ENCODE data around the gene CHST3. TPM values are rescaled to one million over a fixed set of nuclear protein-coding genes. Genes with fewer than 3 reads are reported as not detected.
"Not testable (repeated sequence)": the region's sequence is repeated elsewhere in the genome, so short reads cannot be mapped to it uniquely, and the experiment has no call there.

The CHST3 gene
- 10 to 100 TPM; 15.7 to 33.0 (median 20.6) TPM for total RNA-seq

GRCh38 chr10:71964098-71964742, at the start of gene CHST3:
CHST3 (plus strand) TSS chr10:71964395; CDS start chr10:72005843, 41,448 bp downstream.
- 0 to 10% methylated on average over 2 to 22 of the region's 77 CpGs for WGBS, 2 donors
- TF ChIP-seq CTCF (IDR thresholded peaks at IDR 0.05): no peak
- no peak for TF ChIP-seq POLR2A (IDR thresholded peaks at IDR 0.05)
- intact Hi-C loops (cut with DNase I; ENCODE audit: low total_unique reads): no loop called here
- peak within 1 kb of the TSS; percentile 78 for H3K4me3 ChIP-seq (ENCODE audit: low read depth, poor library complexity, severe bottlenecking)
- DNase-seq (ENCODE audit: low spot score in 2 of 2): peak in 1 of 2 donors; percentile 91

- no peak for DNase-seq (ENCODE audit: low spot score in 2 of 2)
- TF ChIP-seq POLR2A (IDR thresholded peaks at IDR 0.05) (no peak), CTCF (IDR thresholded peaks at IDR 0.05) (no peak)
- intact Hi-C loops (cut with DNase I; ENCODE audit: low total_unique reads): no loop called here
- no peak overlapping the region for H3K4me3 ChIP-seq (ENCODE audit: low read depth, poor library complexity, severe bottlenecking)
Measured at GRCh38 chr10:71916827-71917226, 47.4 kb upstream of the CHST3 start.

GRCh38 chr10:71918992-71919391, 45.2 kb upstream of the CHST3 start:
- 58 to 62% methylated on average over 7 of the region's 7 CpGs for WGBS, 2 donors
- DNase-seq (ENCODE audit: low spot score in 2 of 2): no peak
- no peak overlapping the region for H3K4me3 ChIP-seq (ENCODE audit: low read depth, poor library complexity, severe bottlenecking)
- intact Hi-C loops (cut with DNase I; ENCODE audit: low total_unique reads): no loop called here
- TF ChIP-seq CTCF (IDR thresholded peaks at IDR 0.05): no peak
- no peak for TF ChIP-seq POLR2A (IDR thresholded peaks at IDR 0.05)

- H3K4me3 ChIP-seq (ENCODE audit: low read depth, poor library complexity, severe bottlenecking); intact Hi-C loops (cut with DNase I; ENCODE audit: low total_unique reads): not testable (repeated sequence)
- DNase-seq (ENCODE audit: low spot score in 2 of 2): peak in 1 of 2 donors; percentile 50
- 49 to 55% methylated on average over 7 of the region's 7 CpGs for WGBS, 2 donors
Measured at GRCh38 chr10:71919956-71920539, 44.1 kb upstream of the CHST3 start.

GRCh38 chr10:71920540-71921323, 43.5 kb upstream of the CHST3 start:
- no peak overlapping the region for H3K4me3 ChIP-seq (ENCODE audit: low read depth, poor library complexity, severe bottlenecking)
- TF ChIP-seq CTCF (IDR thresholded peaks at IDR 0.05): no peak
- no peak for TF ChIP-seq POLR2A (IDR thresholded peaks at IDR 0.05)
- WGBS, 2 donors: 37 to 38% methylated on average over 9 of the region's 9 CpGs
- intact Hi-C loops (cut with DNase I; ENCODE audit: low total_unique reads): no loop called here
- DNase-seq (ENCODE audit: low spot score in 2 of 2): peak in 1 of 2 donors; percentile 70

- H3K4me3 ChIP-seq (ENCODE audit: low read depth, poor library complexity, severe bottlenecking): no peak overlapping the region
- TF ChIP-seq CTCF (IDR thresholded peaks at IDR 0.05) (no peak), POLR2A (IDR thresholded peaks at IDR 0.05) (no peak)
- intact Hi-C loops (cut with DNase I; ENCODE audit: low total_unique reads): no loop called here
- 39 to 40% methylated on average over 4 of the region's 4 CpGs for WGBS, 2 donors
- DNase-seq (ENCODE audit: low spot score in 2 of 2): peak; percentile 38 to 84
Measured at GRCh38 chr10:71921324-71922027, 42.7 kb upstream of the CHST3 start.

All from lower leg skin (tissue), 4 donors.